HS-27A (cell line): ENCODE results near the gene NLRP1.
A peak's percentile ranks its signal among the peaks of the same experiment; 100 is the strongest.

Experiments
- DNase-seq: peaks from one replicate; pipeline ENCODE4 v3.0.0-alpha.2; 2012; ENCODE audit warnings: low read depth, missing footprints

Gene NLRP1

GRCh38 chr17:5516060-5516792, 68.1 kb downstream of the NLRP1 start:
- peak; percentile 85 for DNase-seq

- no peak for DNase-seq
Observed at GRCh38 chr17:5514976-5515375, 69.3 kb downstream of the NLRP1 start.

- DNase-seq: no peak
Observed at GRCh38 chr17:5513628-5514027, 70.7 kb downstream of the NLRP1 start.

- no peak for DNase-seq
Observed at GRCh38 chr17:5511401-5512225, 72.7 kb downstream of the NLRP1 start.

GRCh38 chr17:5510771-5511170, 73.5 kb downstream of the NLRP1 start:
- no peak for DNase-seq

GRCh38 chr17:5509482-5509881, 74.8 kb downstream of the NLRP1 start:
- DNase-seq: no peak

GRCh38 chr17:5508810-5509209, 75.5 kb downstream of the NLRP1 start:
- DNase-seq: no peak

GRCh38 chr17:5506307-5506706, 78.0 kb downstream of the NLRP1 start:
- DNase-seq: no peak

- DNase-seq: no peak
Observed at GRCh38 chr17:5502552-5502951, 81.8 kb downstream of the NLRP1 start.

GRCh38 chr17:5501685-5502084, 82.6 kb downstream of the NLRP1 start:
- DNase-seq: no peak

- no peak for DNase-seq
Observed at GRCh38 chr17:5500589-5501391, 83.5 kb downstream of the NLRP1 start.

GRCh38 chr17:5500247-5500588, 84.1 kb downstream of the NLRP1 start:
- no peak for DNase-seq

GRCh38 chr17:5499476-5500231, 84.7 kb downstream of the NLRP1 start:
- DNase-seq: no peak

- no peak for DNase-seq
Observed at GRCh38 chr17:5492970-5493369, 91.3 kb downstream of the NLRP1 start.

- DNase-seq: no peak
Observed at GRCh38 chr17:5488752-5489151, 95.6 kb downstream of the NLRP1 start.

- peak; percentile 85 for DNase-seq
Observed at GRCh38 chr17:5486206-5487124, 97.8 kb downstream of the NLRP1 start, which contains the start of gene MIS12. Gene MIS12, plus strand, starts transcription at chr17:5486566. Its CDS starts 2,297 bp downstream, at chr17:5488863.

GRCh38 chr17:5485270-5486205, 98.8 kb downstream of the NLRP1 start, which contains the start of gene DERL2:
Gene DERL2, minus strand, starts transcription at chr17:5486178. Its CDS starts 17 bp downstream, at chr17:5486161.
- DNase-seq: no peak

GRCh38 chr17:5481451-5481850, 102.9 kb downstream of the NLRP1 start:
- DNase-seq: no peak

GRCh38 chr17:5480962-5481361, 103.3 kb downstream of the NLRP1 start:
- no peak for DNase-seq
